GM18502 (cell line): ENCODE measurements around the gene LINC00305.

Experiments used
- ATAC-seq: cut with Tn5 transposase; IDR thresholded peaks from one replicate; pipeline ENCODE4 v1.9.1; 2021; ENCODE audit warnings: mild to moderate bottlenecking; ENCODE audit not compliant: unreplicated experiment, poor library complexity

The LINC00305 gene

DNA sequence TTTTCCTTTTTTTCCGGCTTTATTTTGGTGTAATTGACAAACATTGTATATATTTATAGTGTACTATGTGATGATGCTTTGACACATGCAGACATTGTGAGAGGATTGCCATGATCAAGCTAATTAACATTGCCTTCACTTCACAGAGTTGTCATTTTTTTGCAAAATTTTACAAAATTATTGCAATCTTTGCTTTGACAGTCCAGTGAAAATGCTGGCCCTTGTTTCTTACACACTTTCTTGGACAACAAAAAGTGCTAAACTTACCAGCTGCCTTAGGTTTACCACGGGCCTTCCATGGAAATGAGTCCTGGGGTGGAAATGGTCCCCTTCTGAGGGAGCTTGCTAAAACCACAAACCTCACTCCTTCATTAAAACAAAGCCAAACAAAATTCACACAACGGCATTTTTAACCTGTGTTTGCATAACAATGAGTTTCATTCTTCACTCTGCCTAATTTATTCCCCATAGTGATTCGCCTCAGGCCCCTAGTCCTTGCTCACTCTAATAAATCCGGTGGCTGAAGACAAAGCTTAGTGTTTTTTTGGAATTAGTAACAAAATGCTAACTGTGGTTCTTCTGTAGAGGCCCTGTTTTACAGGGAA is 32.2 kb downstream of the LINC00305 start:
- ATAC-seq, result no peak

DNA sequence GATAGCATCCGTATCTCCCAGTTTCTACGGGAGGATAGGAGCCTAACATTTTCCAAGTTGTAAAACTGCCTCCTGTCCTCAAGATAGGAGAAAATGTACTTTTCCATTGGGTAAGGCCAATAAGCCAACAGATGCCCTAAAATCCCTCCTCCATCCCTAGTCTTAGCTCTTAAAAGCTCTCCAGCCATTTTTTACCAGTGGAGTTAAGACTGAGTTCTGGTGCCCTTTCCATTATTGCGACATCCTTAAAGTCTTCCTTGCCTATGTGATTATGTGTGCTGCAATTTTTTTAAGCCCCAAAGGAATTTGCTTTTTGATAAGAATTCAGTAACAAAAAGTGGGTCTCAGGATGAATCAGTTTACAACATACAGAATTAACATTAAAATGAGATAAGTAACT is 33.0 kb downstream of the LINC00305 start:
- no peak for ATAC-seq

DNA sequence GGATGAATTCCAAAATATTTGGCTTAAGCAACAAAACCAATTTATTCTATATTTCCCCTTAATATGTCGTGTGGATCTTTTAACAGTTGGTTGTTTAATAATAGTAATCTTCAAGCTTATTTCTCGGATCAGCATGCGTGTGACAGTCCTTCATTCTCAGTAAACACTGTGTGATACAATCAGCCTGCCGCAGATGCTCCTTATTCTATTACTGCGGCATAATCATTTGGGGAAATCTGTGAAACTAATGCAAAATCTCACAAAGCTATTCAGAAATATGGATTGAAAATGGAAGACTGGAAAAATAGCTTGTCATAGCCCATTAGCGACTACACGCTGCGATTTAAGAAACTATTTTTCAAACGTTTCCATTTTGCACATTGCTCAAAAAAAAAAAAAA is 36.9 kb downstream of the LINC00305 start:
- ATAC-seq, result no peak

DNA sequence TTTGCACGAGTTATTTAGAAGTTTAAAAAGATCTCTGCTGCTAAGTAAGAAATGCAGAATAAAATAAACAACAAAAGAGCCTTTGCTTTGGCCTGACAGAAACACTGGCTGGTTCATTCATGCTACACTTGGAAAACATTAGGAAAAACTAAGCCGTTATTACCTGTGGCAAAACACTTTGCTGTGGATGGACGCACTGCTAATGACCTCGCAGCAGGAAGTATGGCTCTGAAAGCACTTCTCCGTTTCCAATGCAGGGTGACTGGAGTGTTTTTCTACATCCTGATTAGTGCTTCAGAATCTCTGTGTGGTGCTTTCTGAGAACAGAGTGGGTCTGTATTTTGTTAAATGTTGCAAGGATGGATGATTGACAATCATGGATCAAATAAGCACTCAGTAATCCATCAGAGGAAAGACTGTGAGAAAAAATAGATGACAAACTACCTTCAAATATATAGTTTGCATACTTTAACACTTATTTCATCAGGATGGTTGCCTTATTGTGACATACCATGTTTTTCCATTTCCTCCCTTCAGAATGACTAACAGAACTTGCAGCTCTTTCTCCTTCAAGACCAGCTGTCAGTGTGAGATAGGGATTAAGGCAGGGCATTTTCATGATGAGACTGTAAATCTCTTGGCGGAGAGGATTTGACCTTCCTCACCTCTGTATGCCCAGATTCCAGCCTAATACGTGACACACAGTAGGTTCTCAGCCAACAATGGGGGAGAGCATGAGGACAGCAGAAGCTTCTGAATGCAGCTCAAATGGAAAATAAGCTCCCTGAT is 38.0 kb downstream of the LINC00305 start:
- no peak for ATAC-seq

DNA sequence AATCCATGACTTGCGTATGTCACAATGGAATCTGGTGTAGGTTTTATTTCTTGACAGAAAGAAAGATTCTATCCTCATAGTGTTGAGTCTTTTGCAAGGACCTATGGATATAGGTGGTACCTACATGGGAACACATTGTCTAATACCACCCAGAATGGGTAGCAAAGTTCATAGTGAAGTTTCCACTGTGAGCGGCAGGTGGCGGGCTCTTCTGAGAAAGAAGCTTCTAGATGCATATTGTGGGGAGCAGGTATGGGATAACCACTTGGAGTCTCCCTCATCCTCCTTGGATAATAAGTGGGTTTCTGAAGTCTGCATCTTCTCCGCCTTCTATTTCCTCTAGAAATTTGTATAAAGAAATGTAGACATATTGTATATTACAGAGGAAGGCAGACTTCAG is 44.9 kb downstream of the LINC00305 start:
- no peak for ATAC-seq

DNA sequence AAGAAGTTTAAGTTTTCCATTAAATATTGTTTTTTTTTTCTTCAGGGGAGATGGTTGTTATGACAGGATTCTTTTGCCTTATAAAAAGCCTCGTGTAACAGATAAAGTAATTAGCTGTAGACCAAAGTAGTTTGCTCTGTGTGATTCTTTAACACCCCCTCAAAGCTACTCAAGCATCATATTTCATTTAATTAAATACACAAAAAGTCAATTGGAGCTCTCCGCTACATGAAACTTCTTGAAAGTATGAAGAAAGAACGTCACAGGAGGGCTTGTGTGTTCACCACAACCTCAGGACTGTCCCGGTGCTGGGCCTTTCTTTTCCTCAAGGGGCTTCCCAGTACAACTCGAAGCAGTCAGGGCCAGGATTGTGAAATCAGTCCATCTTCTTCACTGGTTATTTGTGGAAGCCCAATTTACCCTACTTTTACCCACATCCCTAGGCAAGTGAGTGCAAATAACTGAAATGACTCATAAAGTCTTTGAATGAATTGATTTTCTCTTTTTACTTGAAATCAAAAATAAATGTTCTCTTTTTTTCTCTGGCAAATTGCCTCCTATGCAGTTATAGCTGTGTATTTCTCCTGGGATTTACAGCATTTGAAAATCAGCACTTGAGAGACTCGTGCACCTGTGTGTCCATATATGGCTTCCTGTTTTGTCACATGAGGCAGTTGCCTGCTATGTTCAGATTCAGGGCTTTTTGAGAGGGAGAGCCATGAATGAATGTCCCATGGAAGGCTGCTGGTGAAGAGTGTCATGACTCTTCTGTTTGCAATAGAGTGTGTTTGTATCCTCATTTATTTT is 48.6 kb downstream of the LINC00305 start:
- peak; percentile 66 for ATAC-seq

DNA sequence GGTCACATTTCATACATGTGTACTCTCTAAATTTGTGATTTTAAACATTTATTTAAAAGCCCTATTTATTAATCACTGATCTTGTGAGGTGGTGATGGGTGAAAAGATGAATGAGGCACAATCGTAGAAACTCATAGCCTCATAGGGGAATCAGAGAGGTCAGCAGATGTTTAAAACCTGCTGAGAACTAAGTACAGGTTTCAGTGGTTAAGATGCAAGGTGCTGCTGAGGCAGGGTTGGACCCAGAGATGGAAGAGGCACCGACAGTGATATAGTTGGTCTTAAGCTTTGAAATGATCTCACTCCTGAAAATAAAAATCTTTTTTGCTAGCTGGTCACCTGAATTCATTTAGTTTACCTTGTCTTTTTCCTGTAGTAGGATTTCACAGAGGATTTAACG is 49.6 kb downstream of the LINC00305 start:
- no peak for ATAC-seq

DNA sequence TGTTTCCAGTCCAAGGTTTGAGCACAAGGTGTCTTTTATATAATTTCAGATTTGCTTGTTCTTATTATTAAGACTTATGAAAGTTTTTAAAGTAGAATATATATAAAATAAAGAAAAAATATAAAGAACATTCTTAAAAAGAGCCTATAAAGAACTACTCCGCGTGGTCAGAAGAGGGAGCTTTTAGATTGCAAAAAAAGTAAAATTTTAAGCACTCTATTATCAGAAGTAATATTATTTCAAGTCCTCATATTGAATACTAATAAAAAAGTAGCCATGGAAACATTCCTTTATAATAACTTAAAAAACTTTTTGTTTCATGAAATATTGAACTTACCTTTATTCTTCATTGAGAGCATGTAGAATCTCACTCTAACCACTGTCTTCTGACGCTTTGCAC is 51.4 kb downstream of the LINC00305 start:
- no peak for ATAC-seq

DNA sequence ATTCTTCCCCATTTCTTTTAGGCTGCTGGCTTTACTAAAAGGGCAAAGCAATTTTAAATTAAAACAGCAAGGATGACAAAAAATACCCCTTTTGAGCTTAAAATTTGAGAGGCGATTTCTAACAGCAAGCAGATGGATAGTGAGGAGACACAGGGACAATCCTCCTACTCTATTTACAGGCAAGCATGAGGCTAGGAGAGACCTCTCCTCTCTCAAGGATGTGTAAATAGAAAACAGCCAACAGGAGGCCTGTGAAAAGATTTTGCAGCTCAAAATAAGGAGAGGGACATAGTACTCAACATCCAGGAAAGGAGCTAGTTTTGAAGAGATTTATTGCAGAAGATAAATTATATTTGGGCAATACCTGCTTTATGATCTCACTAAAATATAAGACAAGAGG is 53.8 kb downstream of the LINC00305 start:
- ATAC-seq, result no peak

DNA sequence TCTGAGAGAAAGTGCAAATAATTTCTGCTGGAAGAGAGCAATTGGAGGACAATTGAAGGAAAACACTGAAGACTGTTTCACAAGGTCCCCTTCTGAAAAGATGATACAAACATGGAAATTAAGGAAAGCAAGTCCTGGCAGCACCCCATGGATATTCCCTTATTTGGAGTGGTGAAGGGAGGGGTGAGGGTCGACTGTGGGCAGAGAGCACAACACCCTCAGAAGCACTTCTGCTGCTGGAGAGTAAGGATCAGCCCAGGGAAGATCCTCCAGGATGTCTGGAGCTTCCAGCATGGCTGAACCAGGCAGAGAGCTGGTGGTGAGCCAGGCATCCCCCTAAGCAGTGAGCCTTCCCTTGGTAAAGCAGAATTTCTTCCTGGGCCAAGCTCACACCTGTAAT is 54.7 kb downstream of the LINC00305 start:
- ATAC-seq, result no peak

DNA sequence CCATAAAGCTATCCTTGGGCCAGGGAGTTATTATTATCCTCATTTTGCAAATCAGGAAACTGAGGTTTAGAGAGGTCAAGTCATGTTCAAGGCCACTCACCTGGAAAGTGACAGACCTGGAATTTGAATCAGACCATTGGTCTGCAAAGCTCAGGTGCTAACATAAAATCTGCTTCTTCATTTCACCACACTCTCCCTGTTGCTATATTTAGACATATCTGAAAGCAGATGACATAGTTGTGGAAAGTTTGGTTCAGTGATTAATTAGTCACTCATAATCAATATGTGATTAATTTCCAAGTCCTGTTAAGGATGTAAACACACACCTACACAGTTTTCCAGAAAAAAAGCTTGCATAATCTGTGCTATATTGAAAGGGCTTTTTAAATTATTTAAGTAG is 57.4 kb downstream of the LINC00305 start:
- no peak for ATAC-seq

DNA sequence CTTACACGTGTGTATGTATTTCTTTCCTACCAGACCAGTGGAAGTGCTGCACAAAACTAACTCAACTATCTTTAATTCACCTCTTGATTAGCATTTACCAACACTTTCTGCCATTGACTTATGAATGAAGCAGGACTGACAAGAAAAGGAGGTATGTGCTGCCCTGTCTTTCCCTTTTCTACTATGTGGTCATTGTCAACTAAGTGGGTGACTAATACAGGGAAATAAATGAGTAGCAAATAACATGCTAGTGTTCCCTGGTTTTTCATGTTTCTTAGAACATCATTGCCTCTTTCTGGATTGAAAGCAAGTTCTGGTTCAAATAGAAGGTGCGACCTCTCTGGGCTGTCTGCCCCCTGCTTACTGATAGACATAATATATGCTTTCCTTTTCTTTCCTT is 58.0 kb downstream of the LINC00305 start:
- ATAC-seq, result peak; percentile 57

DNA sequence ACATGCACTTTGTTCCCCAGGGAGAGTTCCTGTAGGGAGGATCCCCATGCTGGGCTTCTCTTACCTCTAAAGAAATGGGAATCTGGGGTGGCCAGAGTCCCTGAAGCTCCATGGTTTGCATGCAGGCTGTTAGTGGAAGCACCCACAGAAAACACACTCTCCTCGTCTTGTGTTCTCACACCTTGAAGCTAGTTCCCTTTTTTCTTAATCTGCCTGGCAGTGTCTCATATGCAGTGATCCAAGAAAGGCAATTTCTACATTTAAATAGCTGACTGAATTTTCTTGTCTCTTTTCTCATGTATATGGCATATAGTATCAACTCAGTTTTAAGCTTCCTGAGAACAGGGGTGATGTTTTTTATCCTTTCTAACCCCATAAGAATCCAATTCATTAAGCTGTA is 65.0 kb downstream of the LINC00305 start:
- no peak for ATAC-seq

DNA sequence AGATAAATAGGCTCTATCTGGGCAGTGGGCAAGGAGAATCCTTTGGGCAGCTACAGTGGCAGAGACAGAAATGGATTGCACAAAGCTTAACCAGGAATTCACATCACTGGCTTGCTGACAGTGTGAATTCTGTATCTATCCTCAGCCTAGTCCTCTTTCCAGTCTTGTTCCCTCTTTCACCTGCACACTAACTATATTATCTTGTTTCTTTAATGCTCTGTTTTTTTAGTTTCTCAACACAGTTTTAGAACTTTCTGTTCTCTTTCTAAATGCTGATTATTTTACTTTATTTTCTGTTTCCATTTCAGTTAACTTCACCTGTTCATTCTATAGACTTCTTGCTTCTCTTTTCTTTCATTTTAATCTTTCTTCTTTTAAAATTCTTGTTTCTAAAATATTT is 66.4 kb downstream of the LINC00305 start:
- no peak for ATAC-seq

DNA sequence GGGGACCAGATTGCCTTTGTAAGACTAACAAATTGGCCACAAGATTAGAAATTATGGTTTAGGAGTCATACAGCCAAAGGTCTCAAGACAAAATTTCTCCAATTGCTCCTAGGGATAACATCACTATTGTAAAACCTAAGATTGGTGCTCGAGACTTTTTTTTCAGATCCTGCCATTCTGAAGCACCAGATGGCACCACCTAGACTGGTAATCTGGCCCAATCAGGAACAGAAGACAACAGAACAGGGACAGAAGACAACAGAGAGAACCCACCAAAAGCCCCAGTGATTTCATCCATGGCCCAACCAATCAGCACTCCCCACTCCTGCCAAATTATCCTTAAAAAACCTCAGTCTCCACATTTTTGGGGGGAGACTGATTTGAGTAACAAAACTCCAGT is 66.8 kb downstream of the LINC00305 start:
- ATAC-seq, result no peak

DNA sequence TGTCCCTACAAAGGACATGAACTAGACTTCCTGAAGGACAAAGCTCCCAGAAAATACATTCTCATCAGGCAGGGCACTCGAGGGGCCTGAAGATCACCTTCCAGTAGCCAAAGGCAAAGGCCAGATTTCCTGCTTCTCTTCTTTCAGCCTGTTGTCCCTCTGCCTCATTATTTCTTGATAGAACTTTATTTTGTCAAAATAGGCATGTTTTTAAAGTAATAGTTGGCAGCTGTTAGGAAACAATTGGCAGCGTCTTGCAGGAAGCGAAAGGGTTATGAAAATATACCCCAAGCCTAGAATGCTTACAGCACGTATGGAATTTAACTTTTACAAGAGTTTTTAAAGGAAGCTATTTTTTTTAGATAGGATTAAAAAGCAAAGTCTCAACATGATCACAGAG is 74.9 kb downstream of the LINC00305 start:
- ATAC-seq, result no peak

DNA sequence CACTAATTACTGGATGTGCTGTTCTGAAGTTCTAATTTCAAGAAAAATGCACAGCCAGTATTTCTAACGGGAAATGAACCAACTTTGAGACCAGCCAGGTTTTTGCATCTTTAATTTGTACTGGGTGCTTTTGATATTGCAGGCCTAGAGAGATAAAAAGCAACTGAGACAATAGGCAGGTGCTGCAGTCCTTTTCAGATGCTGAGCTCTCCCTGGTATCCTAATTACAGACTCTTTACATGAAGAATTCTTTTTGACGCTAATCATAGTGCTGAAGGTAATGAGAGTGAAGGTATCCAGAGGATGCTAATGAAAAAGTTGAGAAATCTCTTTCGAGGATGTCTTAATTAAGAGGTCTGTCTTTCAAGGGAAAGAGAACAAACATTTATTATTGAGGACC is 93.9 kb downstream of the LINC00305 start:
- no peak for ATAC-seq

DNA sequence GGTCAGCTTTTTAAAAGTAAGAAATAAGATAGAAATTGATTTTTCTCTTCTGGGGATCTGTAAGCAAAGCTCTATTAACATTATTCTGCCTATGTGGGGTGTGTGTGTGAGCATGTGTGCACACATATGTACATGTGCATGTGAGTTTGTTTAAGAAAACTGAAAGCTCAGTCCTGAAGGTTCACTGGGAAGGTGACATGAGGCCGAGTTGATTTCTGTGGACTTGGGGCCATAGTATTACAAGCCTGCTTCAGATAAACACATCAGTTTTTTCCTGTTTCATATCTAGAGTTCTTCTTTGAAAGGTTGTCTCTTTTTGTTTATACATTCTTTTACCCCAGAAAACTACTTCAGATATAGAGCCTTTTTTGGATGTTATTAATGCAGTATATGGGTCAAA is 95.6 kb downstream of the LINC00305 start:
- no peak for ATAC-seq

DNA sequence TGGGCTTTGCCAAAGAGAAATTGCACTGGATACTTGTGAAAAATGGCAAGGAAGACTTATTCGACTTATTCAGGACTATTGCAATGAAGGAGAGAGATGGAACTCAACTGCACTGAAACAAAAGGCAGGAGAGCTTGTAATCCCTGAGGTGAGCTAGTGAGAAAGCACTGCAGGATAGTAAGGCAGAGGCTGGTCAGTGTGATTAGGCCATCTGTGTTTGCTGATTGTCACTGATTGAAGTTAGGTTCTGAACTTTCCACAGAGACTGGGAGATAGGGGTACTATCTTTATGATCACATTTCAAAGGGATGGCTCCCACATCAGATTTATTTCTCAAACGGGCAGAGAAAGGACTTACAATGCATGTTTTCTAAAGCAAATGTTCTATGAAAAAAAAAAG is 96.1 kb downstream of the LINC00305 start:
- ATAC-seq, result no peak

DNA sequence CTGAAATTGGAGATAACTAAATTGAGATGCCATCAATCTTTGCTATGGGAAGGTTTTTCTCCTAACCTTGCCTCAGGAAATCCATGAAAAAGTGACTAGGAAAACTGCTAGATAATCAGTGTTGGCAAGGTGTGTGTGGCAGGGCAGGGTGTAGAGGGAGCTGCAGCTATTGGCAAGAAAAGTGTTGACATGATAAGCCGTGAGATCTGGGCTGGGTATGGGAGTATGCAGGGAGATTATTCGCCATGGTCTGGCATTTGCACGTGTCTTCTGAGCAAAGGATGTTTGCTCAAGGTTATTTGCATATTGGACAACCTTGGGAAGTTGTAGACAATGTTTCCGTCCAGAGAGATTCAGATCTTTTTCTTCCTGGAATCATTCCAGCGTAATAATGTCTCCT is 104.3 kb downstream of the LINC00305 start:
- ATAC-seq, result no peak

DNA sequence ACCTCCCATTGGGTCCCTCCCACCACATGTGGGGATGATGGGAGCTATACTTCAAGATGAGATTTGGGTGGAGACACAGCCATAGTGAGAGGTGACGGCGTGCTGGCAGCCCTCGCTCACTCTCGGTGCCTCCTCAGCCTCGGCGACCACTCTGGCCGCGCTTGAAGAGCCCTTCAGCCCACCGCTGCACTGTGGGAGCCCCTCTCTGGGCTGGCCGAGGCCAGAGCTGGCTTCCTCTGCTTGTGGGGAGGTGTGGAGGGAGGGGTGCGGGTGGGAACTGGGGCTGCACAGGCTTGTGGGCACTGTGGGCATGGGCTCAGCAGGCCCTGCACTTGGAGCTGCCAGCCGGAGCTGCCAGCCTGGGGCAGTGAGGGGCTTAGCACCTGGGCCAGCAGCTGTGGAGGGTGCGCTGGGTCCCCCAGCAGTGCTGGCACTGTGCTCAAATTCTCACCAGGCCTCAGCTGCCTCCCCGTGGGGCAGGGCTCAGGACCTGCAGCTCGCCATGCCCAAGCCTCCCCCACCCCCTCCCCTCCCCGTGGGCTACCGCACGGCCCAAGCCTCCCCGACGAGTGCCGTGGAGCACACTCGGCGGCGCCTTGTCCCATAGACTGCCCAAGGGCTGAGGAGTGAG is 106.0 kb downstream of the LINC00305 start:
- ATAC-seq, result no peak
